ENCODE data around the gene ZNF277.

ZNF277 gene

GRCh38 chr7:112185005-112185834, 21.3 kb upstream of the ZNF277 start:
- DNase-seq, result no peak

- no peak for DNase-seq
Observed at GRCh38 chr7:112186300-112186699, 20.2 kb upstream of the ZNF277 start.

GRCh38 chr7:112188257-112188656, 18.2 kb upstream of the ZNF277 start:
- no peak for DNase-seq

DNA sequence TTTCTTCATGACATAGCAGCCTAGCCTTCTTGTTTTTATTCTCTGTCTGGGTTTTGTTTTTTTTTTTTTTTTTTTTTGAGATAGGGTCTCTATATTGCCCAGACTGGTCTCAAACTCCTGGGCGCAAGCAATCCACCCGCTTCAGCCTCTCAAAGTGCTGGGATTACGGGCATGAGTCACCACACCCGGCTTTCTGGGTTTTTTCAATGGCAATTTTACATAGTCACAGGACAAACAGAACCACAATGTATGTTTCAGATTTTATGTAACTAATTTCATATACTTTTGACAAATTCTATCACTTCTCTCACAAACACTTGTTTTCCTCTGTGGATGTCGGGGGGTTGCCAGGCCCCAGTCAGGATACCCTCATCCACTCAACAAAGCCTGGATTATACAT, 16.8 kb upstream of the ZNF277 start:
- DNase-seq, result no peak

DNA sequence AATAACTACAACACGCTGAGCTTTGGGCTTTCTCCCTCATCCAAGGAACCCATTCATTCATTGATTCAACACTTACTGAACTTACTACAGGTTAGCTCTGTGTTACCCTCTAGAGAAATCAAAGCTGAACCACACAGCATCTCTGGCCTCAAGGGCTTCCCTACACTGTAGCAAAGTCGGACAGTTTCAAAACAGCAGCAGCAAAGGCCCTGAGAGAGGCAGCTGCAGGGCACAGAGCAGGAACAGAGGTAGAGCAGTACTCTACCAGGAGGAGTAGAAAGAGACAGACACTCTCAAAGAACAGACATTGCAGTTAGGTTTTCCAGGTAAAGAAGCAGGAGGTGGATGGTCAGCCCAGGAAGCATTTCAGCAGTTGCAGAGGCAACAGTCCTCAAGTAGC, 16.4 kb upstream of the ZNF277 start:
- DNase-seq, result no peak

- DNase-seq, result peak; percentile 27
Observed at GRCh38 chr7:112192236-112193154, 14.0 kb upstream of the ZNF277 start.

GRCh38 chr7:112193915-112194502, 12.5 kb upstream of the ZNF277 start:
- no peak for DNase-seq

GRCh38 chr7:112195717-112196116, 10.8 kb upstream of the ZNF277 start:
- no peak for DNase-seq

GRCh38 chr7:112197322-112197721, 9.2 kb upstream of the ZNF277 start:
- DNase-seq, result no peak

DNA sequence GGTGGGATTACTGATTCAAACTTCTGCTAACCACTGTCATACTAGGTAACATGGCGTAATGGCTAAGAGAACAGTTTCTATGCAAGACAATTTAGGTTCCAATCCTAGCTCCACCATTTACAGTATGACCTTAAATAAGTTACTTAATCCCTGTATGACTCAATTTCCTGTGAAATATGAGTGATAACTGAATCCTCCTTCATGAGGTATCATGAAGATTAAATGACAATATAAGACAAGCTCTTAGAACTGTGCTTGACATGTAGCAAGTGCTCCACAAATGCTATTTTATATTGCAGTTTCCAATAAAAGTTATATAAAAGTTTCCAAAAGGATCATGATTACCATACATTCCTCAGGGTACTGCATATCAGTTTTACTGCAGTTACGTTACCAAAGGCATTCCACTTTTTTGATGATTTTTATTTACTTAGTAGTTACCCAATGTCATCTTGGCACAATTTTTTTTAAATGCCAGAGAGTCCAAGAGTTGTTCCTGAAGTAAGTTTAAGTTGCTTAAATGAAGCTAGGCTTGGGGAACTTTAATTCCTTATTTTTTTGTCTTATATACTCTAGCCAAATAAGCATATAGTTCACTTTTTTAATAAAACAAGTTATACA, 7.3 kb upstream of the ZNF277 start:
- peak; percentile 21 for DNase-seq

DNA sequence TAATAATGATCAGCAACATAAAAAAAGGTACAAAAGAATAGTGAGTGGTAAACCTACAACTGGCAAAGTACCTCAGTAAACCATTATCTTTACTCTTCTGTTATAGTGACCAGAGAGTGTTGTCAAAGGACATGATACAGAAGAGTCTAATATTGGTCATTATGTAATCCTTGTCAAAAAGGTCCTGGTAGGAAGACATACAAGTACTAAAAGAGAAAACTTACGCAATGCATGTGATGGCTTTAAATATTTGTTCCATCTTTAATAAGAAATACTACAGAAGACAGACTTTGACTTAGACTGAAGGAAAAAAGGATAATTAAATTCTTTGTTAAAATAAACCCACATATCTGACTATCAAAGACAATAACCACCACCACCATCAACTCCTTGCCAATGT, 6.8 kb upstream of the ZNF277 start:
- DNase-seq, result no peak

GRCh38 chr7:112201411-112201810, 5.1 kb upstream of the ZNF277 start:
- DNase-seq, result peak; percentile 44

- DNase-seq, result no peak
Observed at GRCh38 chr7:112201839-112202238, 4.7 kb upstream of the ZNF277 start.

GRCh38 chr7:112202816-112203215, 3.7 kb upstream of the ZNF277 start:
- DNase-seq, result no peak

DNA sequence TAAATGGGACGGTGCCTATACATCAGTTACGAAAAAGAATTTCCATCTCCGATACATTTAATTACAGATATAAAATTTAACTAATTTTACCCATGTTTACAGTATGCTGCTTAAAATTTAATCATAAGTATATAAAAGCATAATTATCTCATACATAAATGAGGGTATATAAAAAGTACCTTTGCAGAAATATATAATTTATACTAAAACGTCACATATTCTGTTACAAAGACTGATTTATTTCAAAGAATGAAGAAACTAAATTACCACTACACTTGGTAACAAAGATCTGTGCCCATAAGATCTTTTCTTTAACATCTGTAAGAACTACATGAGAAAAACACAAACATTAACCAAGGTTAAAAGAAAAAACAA, 3.1 kb upstream of the ZNF277 start:
- DNase-seq, result no peak

DNA sequence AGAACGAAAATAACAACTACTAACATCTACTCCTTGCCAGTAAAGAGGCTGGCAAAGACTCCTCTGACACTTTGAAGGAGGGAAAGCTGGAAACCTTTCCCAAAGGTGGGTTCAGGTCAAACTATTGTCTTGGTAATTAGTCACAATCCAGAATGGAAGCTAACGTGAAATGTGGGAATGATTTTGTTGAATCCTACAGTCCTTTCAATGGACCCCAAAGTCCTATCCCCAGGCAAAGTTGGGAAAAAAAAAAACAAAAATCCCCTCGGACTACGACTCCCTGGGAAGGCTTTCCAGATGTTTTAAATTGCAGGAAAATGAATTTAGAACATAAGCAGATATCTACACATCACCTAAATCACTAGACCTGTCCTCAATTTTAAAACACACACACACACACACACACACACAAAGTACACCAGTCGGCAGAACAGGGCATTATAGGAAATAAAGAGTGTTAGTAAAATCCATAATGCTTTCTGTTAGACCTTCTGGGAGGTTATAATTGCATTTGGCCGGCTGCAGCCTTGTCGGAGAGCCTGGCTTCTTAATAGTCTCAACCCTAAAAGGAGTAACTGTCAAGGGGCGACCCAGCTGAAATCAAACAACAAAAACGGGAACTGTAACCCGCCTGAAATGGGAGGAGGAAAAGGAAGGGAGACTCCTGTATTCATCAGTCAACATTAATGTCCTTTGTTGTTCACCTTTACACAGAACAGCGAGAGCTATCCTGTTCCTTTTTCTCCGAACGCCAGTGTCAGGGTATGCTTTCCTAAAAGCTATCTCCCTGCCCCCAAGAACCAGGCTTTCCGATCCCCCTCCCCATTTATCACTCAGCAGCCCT, 1.8 kb upstream of the ZNF277 start:
- peak; percentile 9 for DNase-seq

DNA sequence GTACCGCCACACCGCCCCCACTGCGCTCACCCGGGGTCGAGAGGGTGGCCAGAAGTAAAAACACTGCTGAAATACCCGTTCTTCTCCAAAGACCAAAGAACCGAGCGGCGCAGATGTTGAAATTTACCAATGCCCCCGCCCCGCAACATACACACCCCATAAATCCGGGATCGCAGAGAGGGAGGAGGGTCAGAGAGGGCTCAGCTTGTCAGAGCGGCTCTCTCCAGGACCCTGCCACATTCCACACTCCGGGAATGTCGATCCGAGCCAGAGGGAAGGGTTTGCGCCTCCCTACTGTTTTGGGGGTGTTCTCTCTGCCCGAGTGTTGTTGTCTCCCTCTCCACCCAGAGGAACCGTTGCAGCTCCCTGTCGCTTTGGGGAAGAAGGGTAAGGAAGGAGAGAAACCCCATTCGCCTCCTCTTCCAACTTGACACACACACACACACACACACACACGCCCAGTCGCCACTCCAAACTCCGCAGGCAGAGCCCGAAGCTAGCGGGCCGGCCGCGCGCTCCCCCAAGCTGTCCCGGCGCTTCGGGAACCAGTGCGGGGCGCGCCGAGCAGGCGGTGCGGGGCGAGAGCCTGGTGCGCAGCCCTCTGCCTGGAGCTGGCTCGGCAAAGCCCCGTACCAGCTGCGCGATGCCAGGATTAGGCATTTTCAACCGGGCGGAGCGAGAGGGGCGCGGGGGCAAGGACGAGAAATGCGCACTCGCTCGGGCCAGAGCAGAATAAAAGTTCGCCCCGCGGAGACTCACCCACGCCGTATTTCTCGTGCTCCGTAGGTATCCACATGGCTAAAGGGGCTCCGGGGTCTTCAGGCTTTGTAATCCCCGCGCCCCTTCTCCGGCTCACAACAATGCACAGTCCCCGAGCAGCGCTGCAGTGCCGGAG, 905 bp upstream of the ZNF277 start:
- DNase-seq, result peak; percentile 70

- DNase-seq, result peak; percentile 8
Observed at GRCh38 chr7:112206991-112207592, 597 bp downstream of the ZNF277 start.

DNA sequence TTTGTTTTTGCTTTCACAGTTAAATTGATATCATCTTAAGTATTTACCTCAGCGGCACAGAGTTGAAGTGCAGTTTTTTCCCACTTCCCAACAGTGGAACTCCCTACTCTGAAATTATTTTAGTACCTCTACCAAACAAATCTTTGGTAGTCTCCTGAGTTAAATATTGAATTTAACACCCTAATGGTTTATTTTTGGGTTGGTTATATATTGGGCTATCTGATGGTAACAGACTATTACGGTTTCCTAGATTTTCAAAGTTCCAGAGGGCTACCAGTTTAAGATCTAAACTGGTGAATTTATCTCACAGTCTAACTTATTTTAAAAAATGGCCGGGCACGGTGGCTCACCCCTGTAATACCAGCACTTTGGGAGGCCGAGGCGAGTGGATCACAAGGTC, 1.3 kb downstream of the ZNF277 start:
- DNase-seq, result no peak

GRCh38 chr7:112211348-112211907, 4.9 kb downstream of the ZNF277 start:
- DNase-seq, result no peak

Measured in fibroblast of skin of scalp (primary cell).